Stimulated activated CD8-positive, alpha-beta memory T cell treated with anti-CD3 and anti-CD28 coated beads, Interleukin-7, amount 100 ng/mL, for 4 hours (primary cell): ENCODE data around the gene FAF1.
"Not testable (repeated sequence)": the region's sequence is repeated elsewhere in the genome, so short reads cannot be mapped to it uniquely, and the experiment has no call there.

Experiments used
- DNase-seq, 2 donors: peaks; one replicate each; pipeline ENCODE4 v3.0.0-alpha.2; 2020; ENCODE audit warnings: low read depth in 2 of 2

The FAF1 gene

DNA sequence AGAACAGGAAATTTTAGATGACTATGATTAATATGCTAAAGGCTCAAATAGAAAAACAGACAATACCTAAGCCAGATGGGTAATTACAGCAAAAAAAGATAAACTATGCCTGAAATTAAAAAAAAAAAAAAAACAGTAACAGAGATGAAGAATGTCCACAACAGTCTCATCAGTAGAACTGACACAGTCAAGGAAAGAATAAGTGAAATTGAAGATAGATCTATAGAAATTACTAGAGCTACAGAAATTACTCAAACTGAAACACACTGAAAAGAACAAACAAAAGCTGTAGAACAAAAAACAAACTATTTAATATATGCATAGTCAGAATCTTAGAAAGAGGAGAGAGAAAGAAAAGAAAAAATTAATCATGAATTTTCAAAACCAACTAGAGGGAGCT lies 112.8 kb downstream of the FAF1 start:
- no peak for DNase-seq

DNA sequence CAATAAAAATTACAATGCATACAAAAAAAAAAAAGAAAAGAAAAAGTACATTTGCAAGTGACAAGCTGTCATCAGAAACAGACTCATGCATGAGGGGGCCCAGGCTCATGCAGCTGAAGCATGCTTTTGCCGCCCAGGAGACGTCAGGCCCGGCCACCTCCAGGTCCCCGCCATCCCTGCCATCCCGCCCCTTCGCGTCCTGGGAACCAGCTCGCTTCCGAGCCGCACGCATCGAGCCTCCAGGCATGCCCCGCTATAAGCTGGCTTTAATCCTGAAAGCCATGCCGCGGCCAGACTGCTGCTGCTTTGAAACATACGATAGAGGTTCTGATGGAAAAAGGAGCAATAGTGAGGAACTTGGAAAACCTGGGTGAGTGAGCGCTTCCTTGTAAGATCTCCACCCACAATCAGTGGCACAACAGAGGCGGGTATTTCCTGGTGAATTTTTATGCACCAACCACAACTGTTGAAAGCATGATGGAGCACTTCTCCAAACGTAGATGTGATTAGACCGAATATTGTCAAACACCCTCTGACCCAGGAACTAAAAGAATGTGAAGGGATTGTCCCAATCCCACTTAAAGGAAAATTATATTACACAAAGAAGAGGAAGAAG lies 113.7 kb downstream of the FAF1 start:
- no peak for DNase-seq

DNA sequence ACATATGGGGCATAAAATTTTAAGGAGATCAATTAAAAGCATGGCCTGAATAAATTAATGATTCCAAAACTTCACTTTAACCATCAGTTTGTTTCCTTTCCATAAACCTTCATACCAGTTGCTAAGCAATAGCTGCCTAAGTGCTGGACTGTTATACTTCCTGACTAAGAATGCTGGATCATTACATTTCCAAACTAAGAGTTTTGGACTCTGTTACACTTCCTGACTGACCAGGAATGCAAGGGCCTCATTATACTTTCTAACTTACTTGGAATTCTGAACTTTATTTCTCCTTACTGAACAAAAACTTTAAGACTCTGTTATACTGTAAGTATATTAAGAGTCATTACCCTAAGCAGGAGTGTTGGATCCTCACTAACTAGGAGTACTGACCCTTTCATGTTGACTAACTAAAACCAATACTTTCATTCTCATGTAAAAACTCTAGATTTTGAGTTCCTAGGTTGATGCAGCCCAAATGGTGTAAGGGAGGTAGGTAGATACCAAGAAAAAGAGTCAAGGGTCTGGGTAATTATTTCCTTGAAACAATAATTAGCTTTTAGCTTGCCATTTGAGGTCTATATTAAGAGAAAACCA lies 118.2 kb downstream of the FAF1 start:
- no peak for DNase-seq

DNA sequence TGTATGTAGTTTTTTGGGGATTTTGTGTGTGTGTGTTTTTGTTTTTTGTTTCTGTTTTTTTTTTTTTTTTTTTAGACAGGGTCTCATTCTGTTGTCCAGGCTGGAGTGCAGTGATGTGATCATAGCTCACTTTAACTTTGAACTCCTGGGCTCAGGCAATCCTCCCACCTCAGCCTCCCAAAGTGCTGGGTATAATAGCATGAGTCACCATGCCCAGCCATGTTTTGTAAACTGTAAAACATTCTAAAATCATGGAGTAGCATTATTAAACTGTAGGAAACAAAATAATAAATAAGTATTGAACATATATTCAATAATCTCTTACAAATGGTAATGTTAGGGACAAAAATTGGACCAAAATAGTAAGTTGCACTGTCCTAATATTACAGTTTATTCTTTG lies 124.0 kb downstream of the FAF1 start:
- DNase-seq, result no peak

DNA sequence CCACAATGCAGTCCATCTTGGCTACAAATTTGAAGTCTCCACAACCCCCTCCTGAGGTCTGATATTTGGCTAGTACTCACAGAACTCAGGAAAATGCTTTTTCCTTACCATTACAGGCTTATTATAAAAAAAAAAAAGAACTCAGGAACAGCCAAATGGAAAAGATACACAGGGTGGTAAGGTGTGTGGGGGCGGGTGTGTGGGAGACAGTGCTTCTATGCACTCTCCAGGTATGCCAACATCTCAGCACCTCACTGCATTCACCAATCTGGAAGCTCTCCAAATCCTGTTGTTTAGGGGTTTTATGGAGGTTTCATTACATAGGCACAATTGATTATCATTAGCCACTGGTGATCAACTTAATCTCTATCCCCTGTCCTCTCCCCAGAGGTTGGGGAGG lies 126.9 kb downstream of the FAF1 start:
- no peak for DNase-seq

DNA sequence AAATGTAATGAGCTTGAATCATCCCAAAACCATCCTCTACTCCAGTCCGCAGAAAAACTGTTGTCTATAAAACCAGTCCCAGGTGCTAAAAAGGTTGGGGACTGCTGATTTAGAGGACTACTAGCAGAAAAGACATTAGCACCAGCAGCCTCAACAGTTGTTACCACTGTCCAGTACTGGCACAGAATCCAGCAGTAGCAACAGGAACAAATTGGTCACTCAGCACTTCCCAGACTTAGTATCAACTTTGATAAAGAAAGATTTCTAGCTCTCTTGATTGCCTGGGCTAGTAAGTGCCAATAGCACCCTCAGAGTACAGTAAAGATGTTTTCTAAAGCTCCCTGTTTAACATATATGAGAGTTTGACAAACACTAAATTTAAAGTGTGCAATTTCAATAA lies 127.9 kb downstream of the FAF1 start:
- DNase-seq, result no peak

DNA sequence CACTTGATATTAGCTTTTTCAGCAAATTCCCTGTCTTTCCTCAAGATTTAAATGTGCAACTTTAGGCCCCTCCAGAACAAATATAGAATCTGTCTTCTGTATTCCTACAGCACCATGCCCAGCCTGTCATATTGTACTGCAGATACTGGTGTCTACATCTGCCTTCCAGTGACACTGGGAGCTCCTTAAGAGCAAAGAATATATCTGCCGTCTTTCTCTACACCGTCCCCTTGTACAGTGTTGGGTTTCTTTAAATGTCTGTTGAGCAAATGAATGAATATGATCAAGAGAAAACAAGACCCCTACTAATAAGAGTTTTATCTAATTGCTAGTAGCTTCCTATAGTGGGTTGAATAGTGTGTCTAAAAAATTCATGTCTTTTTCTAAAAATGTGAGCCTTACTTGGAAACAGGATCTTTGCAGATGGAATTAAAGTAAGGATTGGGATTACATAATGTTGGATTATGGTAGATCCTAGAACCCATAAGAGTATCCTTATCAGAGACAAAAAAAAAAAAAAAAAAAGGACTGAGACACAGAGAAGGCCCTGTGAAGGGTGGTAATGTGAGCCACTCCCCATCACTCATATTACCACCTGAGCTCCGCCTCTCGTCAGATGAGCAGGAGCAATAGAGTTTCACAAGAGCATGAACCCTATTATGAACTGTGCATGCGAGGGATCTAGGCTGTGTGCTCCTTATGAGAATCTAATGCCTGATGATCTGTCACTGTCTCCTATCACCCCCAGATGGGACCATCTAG lies 128.6 kb downstream of the FAF1 start:
- DNase-seq, result no peak

DNA sequence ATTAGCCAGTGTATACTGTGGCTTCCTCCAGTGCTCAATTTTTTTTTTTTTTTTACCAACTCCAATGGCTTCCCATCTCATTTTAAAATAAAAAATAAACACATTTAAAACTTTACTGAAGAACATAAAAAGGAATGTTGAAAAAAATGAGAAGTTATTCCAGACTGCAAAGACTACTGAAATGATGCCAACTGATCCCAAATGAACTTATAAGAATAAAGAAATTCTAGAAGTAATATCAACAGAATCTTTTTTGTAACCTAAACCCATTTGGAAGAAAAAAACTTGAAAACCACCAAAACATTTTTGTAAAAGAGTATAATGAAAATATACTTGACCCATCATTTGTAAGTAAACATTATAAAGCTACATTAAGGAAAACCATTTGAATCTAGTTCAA lies 129.4 kb downstream of the FAF1 start:
- no peak for DNase-seq

DNA sequence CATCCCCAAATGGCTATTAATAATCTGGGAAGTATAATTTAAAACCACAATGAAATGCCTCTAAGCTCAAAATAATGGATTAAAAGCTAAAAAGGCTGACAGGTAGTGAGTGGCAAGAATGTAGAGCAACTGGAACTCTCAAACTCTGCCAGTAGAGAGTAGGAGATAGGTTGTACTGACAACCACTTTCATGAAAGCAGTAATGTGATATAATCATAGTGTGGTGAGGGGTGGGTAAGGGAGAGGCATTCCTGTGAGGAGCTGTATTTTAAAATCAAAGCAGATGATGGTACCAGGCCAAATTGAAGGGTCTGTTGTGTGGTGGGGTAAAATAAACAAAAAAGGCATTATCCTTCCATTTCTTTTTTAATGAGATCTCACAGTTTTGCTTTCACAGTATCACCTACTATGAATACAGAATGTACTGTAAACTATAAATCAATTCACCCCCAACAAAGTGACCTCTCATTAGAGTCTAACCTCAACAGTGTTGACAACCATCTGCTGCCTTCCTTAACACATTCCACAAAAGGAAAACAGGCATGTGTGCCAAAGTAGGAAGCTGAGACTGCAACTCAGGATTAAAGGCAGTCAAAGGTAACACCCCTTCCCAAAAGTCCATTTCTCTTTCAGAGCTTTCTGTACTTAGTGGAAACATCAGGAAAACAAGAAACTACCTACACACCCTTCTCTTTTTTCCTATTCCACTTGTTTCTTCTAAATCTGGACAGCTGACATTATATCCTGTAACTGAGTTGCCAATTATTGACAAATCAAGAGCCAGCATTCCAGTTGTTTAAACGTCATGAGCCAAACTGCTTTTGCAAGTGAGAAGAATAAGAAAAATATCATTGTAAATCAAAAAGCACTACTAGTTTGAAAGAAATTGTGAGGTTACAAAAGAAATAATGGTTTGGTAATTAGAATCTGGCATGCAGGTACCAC lies 130.8 kb downstream of the FAF1 start:
- no peak for DNase-seq

DNA sequence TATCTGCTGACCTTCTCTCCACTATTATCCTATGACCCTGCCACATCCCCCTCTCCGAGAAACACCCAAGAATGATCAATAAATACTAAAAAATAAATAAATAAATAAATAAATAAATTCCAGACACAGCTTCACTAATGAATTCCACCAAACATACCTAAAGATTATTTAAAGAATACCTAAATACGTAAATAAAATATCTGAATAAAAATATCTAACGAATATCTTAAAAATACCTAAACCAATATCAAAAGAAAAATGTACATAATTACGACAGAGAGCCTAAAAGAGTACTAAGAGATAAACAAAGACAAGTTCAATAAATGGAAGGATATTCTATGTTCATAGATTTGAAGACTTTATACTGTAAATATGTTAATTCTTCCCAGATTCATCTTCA lies 132.5 kb downstream of the FAF1 start:
- DNase-seq, result no peak

DNA sequence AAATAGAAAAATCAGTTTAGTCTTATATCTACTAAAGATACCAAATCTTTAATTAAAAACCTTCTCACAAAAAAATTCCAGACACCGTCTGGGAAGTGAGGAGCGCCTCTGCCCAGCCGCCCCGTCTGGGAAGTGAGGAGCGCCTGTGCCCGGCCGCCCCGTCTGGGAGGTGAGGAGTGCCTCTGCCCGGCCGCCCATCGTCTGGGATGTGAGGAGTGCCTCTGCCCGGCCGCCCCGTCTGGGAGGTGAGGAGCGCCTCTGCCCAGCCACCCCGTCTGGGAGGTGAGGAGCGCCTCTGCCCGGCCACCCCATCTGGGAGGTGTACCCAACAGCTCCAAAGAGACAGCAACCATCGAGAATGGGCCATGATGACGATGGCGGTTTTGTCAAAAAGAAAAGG lies 133.3 kb downstream of the FAF1 start:
- not testable (repeated sequence) for DNase-seq

DNA sequence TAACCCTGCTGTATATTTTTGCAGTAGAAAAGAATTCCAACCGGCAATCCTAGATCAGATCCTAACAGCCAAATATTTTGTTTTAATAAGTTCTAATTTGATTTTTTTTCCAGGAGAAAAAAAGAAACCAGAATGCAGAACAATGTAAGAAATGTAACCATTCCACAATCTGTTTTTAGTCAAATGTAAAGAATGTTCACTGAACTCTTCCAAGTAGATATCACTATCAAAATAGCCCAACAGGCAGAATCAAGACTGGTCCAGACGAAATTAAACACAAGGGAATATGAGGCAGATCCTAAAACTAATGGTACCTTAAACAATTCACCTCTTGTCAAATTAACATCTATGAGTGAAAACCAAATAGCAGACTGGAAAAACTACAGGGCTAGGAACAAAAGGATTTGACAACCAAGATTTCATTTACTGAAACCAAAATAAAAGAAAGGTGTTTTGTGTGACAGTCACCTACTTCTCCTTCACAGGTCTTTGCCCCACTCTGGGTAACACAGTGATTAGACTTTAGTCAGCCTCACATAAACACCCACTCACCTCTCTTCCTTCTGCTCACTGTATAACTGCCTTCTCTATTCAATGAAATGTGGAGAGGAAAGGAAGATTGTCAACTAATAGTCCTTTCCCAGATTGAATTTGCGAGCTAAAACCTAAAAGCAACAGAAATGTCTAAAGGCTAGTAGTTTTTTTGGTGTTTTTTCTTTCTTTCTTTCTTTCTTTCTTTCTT lies 137.9 kb downstream of the FAF1 start:
- no peak for DNase-seq

DNA sequence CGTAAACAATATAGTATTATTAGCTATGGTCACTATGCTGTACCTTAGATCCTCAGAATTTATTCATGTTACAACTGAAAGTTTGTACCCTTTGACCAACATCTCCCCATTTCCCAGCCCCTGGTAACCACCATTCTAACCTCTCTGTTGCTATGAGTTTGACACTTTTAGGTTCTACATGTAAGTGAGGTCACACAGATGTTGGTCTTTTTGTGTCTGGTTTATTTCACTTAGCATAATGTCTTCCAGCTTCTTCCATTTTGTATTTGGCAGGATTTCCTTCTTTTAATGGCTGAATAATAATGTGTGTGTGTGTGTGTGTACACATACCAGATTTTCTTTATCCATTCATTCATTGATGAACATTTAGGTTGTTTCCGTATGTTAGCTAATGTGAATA lies 139.5 kb downstream of the FAF1 start:
- DNase-seq, result no peak

DNA sequence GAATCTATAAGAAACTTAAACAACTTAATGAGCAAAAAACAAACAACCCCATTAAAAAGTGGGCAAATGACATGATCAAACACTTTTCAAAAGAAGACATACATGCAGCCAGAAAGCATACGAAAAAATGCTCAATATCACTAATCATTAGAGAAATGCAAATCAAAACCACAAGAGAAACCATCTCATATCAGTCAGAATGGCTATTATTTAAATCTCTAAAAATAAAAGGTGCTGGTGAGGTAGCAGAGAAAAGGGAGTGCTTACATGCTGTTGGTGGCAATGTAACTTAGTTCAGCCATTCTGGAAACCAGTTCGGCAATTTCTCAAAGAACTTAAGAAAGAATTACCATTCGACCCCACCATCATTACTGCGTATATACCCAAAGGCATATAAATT lies 147.7 kb downstream of the FAF1 start:
- DNase-seq, result no peak

DNA sequence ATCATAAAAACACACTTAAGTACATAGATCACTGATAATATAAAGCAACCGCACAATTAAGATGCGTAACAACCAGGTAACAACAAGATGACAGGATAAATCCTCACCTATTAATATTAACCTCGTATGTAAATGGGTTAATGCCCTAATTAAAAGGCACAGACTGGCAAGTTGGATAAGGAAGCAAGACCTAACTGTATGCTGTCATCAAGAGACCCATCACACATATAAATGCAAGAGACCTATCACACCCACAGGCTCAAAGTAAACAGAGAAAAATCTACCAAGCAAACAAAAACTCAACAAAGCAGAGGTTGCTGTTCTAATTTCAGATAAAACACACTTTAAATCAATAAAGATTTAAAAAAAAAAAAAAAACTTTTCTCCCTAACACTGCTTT lies 151.8 kb downstream of the FAF1 start:
- DNase-seq, result no peak

DNA sequence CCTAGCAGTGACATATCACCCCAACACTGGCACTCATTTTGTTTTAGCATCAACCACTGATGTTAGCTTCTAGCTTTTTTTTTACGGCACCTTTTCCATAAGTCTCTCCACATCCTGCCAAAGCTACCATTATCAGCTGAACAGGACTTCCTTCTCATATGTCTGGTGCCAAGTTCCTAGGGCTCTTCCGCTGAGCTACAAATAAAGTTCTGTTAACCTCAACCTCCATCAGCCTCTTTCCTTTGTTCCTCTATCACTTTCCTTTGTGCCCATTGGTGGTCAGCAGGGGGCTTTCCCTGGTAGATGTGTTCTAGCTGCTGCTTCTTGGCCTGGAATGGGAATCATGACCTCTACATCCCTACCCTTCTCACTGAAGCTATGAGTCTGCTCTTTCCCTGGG lies 163.8 kb downstream of the FAF1 start:
- no peak for DNase-seq

DNA sequence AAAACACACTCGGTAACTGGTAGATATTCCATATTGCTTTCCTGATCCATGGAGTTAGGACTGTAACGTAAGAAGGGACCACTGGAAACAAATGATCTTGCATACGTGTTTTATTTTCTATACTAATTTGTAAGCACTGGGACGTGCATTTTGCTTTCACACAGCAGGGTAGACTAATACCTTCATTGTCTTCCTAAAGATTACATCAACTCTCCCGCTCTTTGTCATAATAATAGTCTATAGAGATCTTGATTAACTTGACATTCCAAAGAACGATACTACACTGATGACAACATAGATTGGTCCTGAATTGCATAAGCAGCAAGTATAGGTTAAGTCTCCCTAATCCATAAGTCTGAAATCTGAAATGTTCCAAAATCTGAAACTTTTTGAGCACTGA lies 166.5 kb downstream of the FAF1 start:
- DNase-seq, result no peak

DNA sequence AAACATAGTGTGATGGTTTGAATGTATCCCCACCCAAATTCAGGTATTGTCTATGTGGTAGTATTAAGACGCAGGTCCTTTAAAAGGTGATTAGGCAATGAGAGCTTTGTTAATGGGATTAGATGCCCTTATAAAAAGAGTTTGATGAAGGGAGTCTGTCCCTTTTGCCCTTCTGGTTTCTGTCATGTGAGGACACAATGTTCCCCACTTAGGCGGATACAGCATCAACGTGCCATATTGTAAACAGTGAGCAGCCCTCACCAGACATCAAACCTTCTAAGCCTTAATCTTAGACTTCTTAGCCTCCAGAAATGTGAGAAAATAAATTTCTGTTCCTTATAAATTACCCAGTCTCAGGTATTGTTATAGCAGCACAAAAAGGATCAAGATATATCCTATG lies 172.8 kb downstream of the FAF1 start:
- no peak for DNase-seq

DNA sequence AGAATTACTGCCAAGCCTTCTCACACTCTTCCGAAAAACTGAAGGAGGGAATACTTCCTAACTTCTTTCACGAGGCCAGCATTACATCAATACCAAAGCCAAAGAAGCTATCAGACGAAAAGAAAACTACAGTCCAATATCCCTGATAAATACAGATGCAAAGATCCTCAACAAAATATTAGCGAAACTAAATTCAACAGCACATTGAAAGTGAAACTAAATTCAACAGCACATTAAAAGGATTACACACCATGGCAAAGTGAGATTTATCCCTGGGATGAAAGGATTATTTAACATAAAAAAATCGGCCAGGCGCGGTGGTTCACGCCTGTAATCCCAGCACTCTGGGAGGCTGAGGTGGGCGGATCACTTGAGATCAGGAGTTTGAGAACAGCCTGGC lies 176.8 kb downstream of the FAF1 start:
- no peak for DNase-seq

DNA sequence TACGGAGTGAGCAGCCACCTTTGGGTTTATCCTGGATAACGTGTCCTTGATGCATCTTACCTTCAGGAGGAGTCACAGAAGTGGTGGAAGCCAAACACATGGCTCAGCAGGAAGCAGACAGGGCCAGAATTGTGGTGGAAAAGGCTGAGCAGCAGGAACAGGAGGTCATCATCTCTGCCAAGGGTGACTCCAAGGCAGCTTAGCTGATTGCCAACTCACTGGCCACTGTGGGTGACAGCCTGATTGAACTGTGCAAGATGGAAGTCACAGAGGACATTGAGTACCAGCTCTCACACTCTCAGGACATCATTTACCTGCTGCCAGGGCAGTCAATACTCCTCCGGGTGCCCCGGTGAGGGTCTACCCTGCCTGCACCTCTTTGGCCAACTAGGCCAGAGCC lies 179.3 kb downstream of the FAF1 start:
- no peak for DNase-seq

DNA sequence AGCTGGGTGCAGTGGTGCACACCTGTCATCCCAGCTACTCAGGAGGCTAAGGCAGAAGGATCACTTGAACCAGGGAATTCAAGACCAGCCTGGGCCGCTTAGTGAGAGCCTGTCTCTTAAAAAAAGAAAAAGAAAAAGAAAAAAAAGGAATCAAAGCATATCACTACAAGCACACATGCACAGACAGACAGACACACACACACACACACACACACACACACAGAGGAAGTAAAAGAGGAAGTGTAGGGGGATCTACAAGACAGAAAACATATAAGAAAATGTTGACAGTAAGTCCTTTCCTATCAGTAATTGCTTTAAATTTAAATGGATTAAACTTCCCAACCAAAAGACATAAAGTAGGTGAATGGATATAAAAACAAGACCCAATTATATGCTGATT lies 180.3 kb downstream of the FAF1 start:
- DNase-seq, result no peak

DNA sequence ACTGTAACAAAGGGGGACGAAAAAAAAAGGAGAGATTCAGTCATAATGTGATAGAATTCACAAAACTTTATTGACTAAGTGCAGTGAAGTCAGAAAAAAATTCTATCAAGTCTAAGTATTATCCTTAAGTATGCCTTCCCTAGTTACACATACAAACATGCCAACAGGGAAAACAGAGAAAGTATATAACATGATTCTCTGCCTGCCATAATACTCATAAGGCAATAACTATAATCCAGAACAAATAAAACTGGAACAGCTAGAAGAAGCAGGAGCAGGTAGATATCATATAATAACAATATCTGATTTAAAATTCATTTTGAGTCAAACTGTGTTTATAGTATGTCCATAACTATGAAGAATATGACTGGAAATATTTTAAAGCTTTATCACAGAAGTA lies 184.3 kb downstream of the FAF1 start:
- DNase-seq, result no peak
